Lower leg skin (tissue), 3 donors: ENCODE measurements around the gene CAPN15.

Experiments
- CTCF ChIP-seq, 3 donors: fragments of 450-650 bp; IDR thresholded peaks; one replicate each; pipeline ENCODE4 v1.5.1; 2016; ENCODE audit warnings: antibody characterized with exemption in 3 of 3, mild to moderate bottlenecking in 3 of 3, moderate library complexity in 2 of 3
- POLR2A ChIP-seq, 2 donors: fragments of 450-650 bp; IDR thresholded peaks; one replicate each; pipeline ENCODE4 v1.6.1; 2016 to 2017; ENCODE audit warnings: antibody characterized with exemption in 2 of 2, mild to moderate bottlenecking in 1 of 2, moderate library complexity in 1 of 2

GRCh38 chr16:483341-484075 is 44.0 kb upstream of the CAPN15 start:
- no peak for TF ChIP-seq CTCF (IDR thresholded peaks at IDR 0.05)
- no peak for TF ChIP-seq POLR2A (IDR thresholded peaks at IDR 0.05)
